AG09309 (cell line): ENCODE results near the gene GPC5.

Experiments used
- DNase-seq: peaks from one replicate; pipeline ENCODE4 v3.0.0-alpha.2; 2010; ENCODE audit warnings: low read depth
- H3K4me3 ChIP-seq: 2 replicates; pipeline ENCODE4 v1.5.1; 2011; ENCODE audit warnings: mild to moderate bottlenecking, low read depth, low read length, moderate library complexity; ENCODE audit not compliant: control insufficient read depth
- CTCF ChIP-seq: IDR thresholded peaks from 2 replicates; pipeline ENCODE4 v1.5.1; 2011; ENCODE audit warnings: mild to moderate bottlenecking, low read depth, low read length, inconsistent platforms; ENCODE audit not compliant: insufficient read depth, control insufficient read depth; ENCODE audit errors: missing control alignments

GPC5 gene

GRCh38 chr13:91539286-91540157 is 141.1 kb downstream of the GPC5 start:
- DNase-seq = no peak
- H3K4me3 ChIP-seq = no peak overlapping the region
- no peak for TF ChIP-seq CTCF

- no peak for DNase-seq
- TF ChIP-seq CTCF = no peak
- no peak overlapping the region for H3K4me3 ChIP-seq
Measured at GRCh38 chr13:91540158-91540736, 141.8 kb downstream of the GPC5 start.

- TF ChIP-seq CTCF = no peak
- DNase-seq = no peak
- H3K4me3 ChIP-seq = no peak overlapping the region
Measured at GRCh38 chr13:91544723-91545122, 146.3 kb downstream of the GPC5 start.

- DNase-seq = no peak
- TF ChIP-seq CTCF = no peak
- no peak overlapping the region for H3K4me3 ChIP-seq
Measured at GRCh38 chr13:91546900-91547299, 148.5 kb downstream of the GPC5 start.

GRCh38 chr13:91553584-91553983 is 155.2 kb downstream of the GPC5 start:
- TF ChIP-seq CTCF = no peak

GRCh38 chr13:91554101-91554500 is 155.7 kb downstream of the GPC5 start:
- TF ChIP-seq CTCF = no peak
- no peak overlapping the region for H3K4me3 ChIP-seq
- no peak for DNase-seq

More at GRCh38 chr13:91553584-91553983, 155.2 kb downstream of the GPC5 start:
- DNase-seq = no peak
- H3K4me3 ChIP-seq = no peak overlapping the region
